ENCODE measurements around the gene BCORL1. TPM values are rescaled to one million over a fixed set of nuclear protein-coding genes. Genes with fewer than 3 reads are reported as not detected.

BCORL1 gene
- total and polyA plus RNA-seq, 2 of the 4 experiments (the other 2 are of a cell fraction), result 0.54 to 1.6 TPM

- no peak overlapping the region for H3K4ac ChIP-seq (ENCODE audit: low read depth, low read length)
- no peaks in the 10 kb centered on the region; the same call in 1 of the 2 replicates for H3K27me3 ChIP-seq (ENCODE audit: control insufficient read depth, insufficient read depth, low read length)
- peaks cover 11% of the 10 kb centered on the region for H3K9me1 ChIP-seq (ENCODE audit: insufficient read depth, low read length)
- 72% methylated on average over 6 of the region's 11 CpGs; no CpG with 5 or more reads in 1 of the 2 experiments for WGBS, 2 experiments (ENCODE audit: extremely low coverage in 2 of 2, insufficient read length in 1 of 2)
- no TSS peak for BruUV-seq (replicated peaks)
- intact Hi-C loops (cut with micrococcal nuclease), result no loop called here
- no peak overlapping the region for H3K18ac ChIP-seq (ENCODE audit: low read depth, low read length)
- H3K4me1 ChIP-seq (ENCODE audit: control insufficient read depth, insufficient read depth, low read length), result peaks cover 5% of the 10 kb centered on the region; the same call in 1 of the 2 replicates
- no peak overlapping the region for H2AK9ac ChIP-seq (replicated peaks; ENCODE audit: low read depth, low read length, poor library complexity)
- no peak overlapping the region for H4K5ac ChIP-seq (ENCODE audit: low read depth, low read length)
- no peak overlapping the region for H4K91ac ChIP-seq (ENCODE audit: insufficient read depth, low read depth, low read length)
- no peak overlapping the region for H3K4me3 ChIP-seq (ENCODE audit: insufficient read depth, low read depth, low read length)
- H3K4me2 ChIP-seq (ENCODE audit: low read depth, low read length), result no peak overlapping the region
- in situ Hi-C loops (cut with MboI; ENCODE audit: low sequenced_read_pairs), result no loop called here
- H3K9me3 ChIP-seq (ENCODE audit: control insufficient read depth, insufficient read depth, low read length), result no peaks in the 10 kb centered on the region
- H2BK20ac ChIP-seq (ENCODE audit: low read depth, low read length), result no peak overlapping the region
- no peak overlapping the region for H4K8ac ChIP-seq (ENCODE audit: low read depth in 2 of 2, low read length in 2 of 2)
- no peak for ATAC-seq (ENCODE audit: low read depth)
- H2BK15ac ChIP-seq (ENCODE audit: low read depth, low read length), result no peak overlapping the region
- H3K56ac ChIP-seq (ENCODE audit: extremely low read depth, insufficient read depth, low read length), result no peak overlapping the region
- ChIA-PET CTCF (no interaction called here), POLR2A (ENCODE audit: unreplicated experiment) (no interaction called here)
- no peak overlapping the region for H2BK120ac ChIP-seq (ENCODE audit: low read depth, low read length)
- H2BK5ac ChIP-seq (ENCODE audit: low read depth, low read length, poor library complexity, severe bottlenecking), result no peak overlapping the region
- H3K9ac ChIP-seq (ENCODE audit: low read depth, low read length), result no peak overlapping the region
- no peak overlapping the region for H3K27ac ChIP-seq (ENCODE audit: insufficient read depth, low read length)
- dilution Hi-C loops (cut with HindIII; ENCODE audit: low sequenced_read_pairs, unreplicated experiment), result no loop called here
- 0 out of 2 replicates have a peak overlapping the region, but pooled peaks have one; percentile 10 for H2AK5ac ChIP-seq (ENCODE audit: low read depth, low read length)
- H3K79me1 ChIP-seq (ENCODE audit: low read depth in 1 of 2, low read length in 2 of 2), result peaks cover 0 to 48% of the 10 kb centered on the region in 2 experiments; a peak in 3 of 4 replicates
- peak; percentile 16 for DNase-seq
- peaks cover 2% of the 10 kb centered on the region; the same call in 1 of the 2 replicates for H3K36me3 ChIP-seq (ENCODE audit: control insufficient read depth, insufficient read depth, low read length)
- no peak overlapping the region for H3K23ac ChIP-seq (ENCODE audit: low read depth, low read length)
- no peak overlapping the region for H2AFZ ChIP-seq (replicated peaks; ENCODE audit: low read length, poor library complexity)
- H3K14ac ChIP-seq (replicated peaks; ENCODE audit: low read depth, low read length), result no peak overlapping the region
- H4K20me1 ChIP-seq (ENCODE audit: insufficient read depth, low read length), result peaks cover 43% of the 10 kb centered on the region
- no peak for TF ChIP-seq BHLHE40 (IDR thresholded peaks at IDR 0.05; ENCODE audit: low read depth, low read length)
- TF ChIP-seq, protein P1, sequence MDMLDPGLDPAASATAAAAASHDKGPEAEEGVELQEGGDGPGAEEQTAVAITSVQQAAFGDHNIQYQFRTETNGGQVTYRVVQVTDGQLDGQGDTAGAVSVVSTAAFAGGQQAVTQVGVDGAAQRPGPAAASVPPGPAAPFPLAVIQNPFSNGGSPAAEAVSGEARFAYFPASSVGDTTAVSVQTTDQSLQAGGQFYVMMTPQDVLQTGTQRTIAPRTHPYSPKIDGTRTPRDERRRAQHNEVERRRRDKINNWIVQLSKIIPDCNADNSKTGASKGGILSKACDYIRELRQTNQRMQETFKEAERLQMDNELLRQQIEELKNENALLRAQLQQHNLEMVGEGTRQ (IDR thresholded peaks at IDR 0.05; ENCODE audit: low read depth, low read length), result no peak
- TF ChIP-seq RCOR1 (IDR thresholded peaks at IDR 0.05; ENCODE audit: insufficient replicate concordance, low read length), result no peak
- no peak for TF ChIP-seq MXI1 (IDR thresholded peaks at IDR 0.05; ENCODE audit: borderline replicate concordance, low read depth, low read length)
- no peak for TF ChIP-seq SMC3 (IDR thresholded peaks at IDR 0.05; ENCODE audit: low read depth, low read length)
- no peak for TF ChIP-seq MAZ (IDR thresholded peaks at IDR 0.05; ENCODE audit: borderline replicate concordance, low read depth, low read length)
- no peak for TF ChIP-seq ELK1 (IDR thresholded peaks at IDR 0.05; ENCODE audit: borderline replicate concordance, low read depth, low read length)
- no peak for TF ChIP-seq FOS (IDR thresholded peaks at IDR 0.05; ENCODE audit: low read depth, low read length)
- TF ChIP-seq CEBPB (IDR thresholded peaks at IDR 0.05; ENCODE audit: low read depth, low read length), result no peak
- no peak for TF ChIP-seq CTCF (conservative IDR thresholded peaks at IDR 0.05; ENCODE audit: low read depth, low read length)
- no peak for TF ChIP-seq RAD21 (IDR thresholded peaks at IDR 0.05; ENCODE audit: low read length)
- no peak for TF ChIP-seq MAFK (IDR thresholded peaks at IDR 0.05; ENCODE audit: low read depth, low read length)
- TF ChIP-seq RFX5 (IDR thresholded peaks at IDR 0.05; ENCODE audit: low read depth, low read length), result no peak
- TF ChIP-seq POLR2A (IDR thresholded peaks at IDR 0.05; ENCODE audit: low read depth, low read length), result no peak
Observed at GRCh38 chrX:130085551-130086446, 103.4 kb downstream of the BCORL1 start.

All from IMR-90 (cell line).